GM12878 (cell line): ENCODE measurements around the gene BUB1. TPM values are rescaled to one million over a fixed set of nuclear protein-coding genes. Genes with fewer than 3 reads are reported as not detected.

Experiments
- CBX5 ChIP-seq: sonication (generic); IDR thresholded peaks from 2 replicates; pipeline ENCODE4 v1.6.1; 2016; ENCODE audit warnings: low read depth, moderate library complexity, mild to moderate bottlenecking, inconsistent platforms
- CEBPB ChIP-seq, 2 experiments: fragments of 150-350 bp in 1 of 2; IDR thresholded peaks; 2 replicates each; pipeline ENCODE4 v1.6.1; 2012 to 2014; ENCODE audit warnings: low read depth in 2 of 2, low read length in 2 of 2, borderline replicate concordance in 1 of 2, inconsistent platforms in 1 of 2
- HDGF ChIP-seq: fragments of 450-650 bp; IDR thresholded peaks from 2 replicates; pipeline ENCODE4 v1.6.1; 2016; ENCODE audit warnings: antibody characterized with exemption
- IKZF2 ChIP-seq, 2 experiments: fragments of 450-650 bp; IDR thresholded peaks; 2 replicates each; pipeline ENCODE4 v1.6.1; 2017; ENCODE audit warnings: mild to moderate bottlenecking in 2 of 2, moderate library complexity in 2 of 2
- IRF4 ChIP-seq: IDR thresholded peaks from 2 replicates; pipeline ENCODE4 v1.6.1; 2011; ENCODE audit warnings: low read depth, low read length
- LARP7 ChIP-seq: fragments of 450-650 bp; IDR thresholded peaks from 2 replicates; pipeline ENCODE4 v1.6.1; 2017; ENCODE audit warnings: mild to moderate bottlenecking
- MTA2 ChIP-seq: fragments of 450-650 bp; IDR thresholded peaks from 2 replicates; pipeline ENCODE4 v1.6.1; 2016; ENCODE audit warnings: low read depth, mild to moderate bottlenecking, moderate library complexity
- MXI1 ChIP-seq: fragments of 150-350 bp; IDR thresholded peaks from 2 replicates; pipeline ENCODE4 v1.6.1; 2011; ENCODE audit warnings: low read depth, mild to moderate bottlenecking, inconsistent platforms, low read length, improper control_type of control experiment
- MYB ChIP-seq: fragments of 150-350 bp; IDR thresholded peaks from 2 replicates; pipeline ENCODE4 v1.6.1; 2014; ENCODE audit warnings: mild to moderate bottlenecking, low read depth, low read length, borderline replicate concordance
- NBN ChIP-seq: fragments of 450-650 bp; IDR thresholded peaks from 2 replicates; pipeline ENCODE4 v1.6.1; 2016
- NR2F1 ChIP-seq: fragments of 450-650 bp; conservative IDR thresholded peaks from 2 replicates; pipeline ENCODE4 v1.6.1; 2017; ENCODE audit warnings: mild to moderate bottlenecking
- RBBP5 ChIP-seq: fragments of 200-600 bp; sonication (generic); conservative IDR thresholded peaks from 2 replicates; pipeline ENCODE4 v1.6.1; 2016
- SIN3A ChIP-seq: IDR thresholded peaks from 2 replicates; pipeline ENCODE4 v1.6.1; 2012; ENCODE audit warnings: low read depth, low read length, improper control_type of control experiment
- SIX5 ChIP-seq: IDR thresholded peaks from 2 replicates; pipeline ENCODE4 v1.6.1; 2011; ENCODE audit warnings: mild to moderate bottlenecking, low read depth, low read length, moderate library complexity; ENCODE audit not compliant: severe bottlenecking
- STAT1 ChIP-seq: fragments of 450-650 bp; conservative IDR thresholded peaks from 2 replicates; pipeline ENCODE4 v1.6.1; 2014; ENCODE audit warnings: antibody characterized with exemption, mild to moderate bottlenecking
- ZNF207 ChIP-seq: fragments of 450-650 bp; IDR thresholded peaks from 2 replicates; pipeline ENCODE4 v1.6.1; 2014; ENCODE audit warnings: antibody characterized with exemption, mild to moderate bottlenecking, borderline replicate concordance
- ZNF217 ChIP-seq: fragments of 450-650 bp; IDR thresholded peaks from 2 replicates; pipeline ENCODE4 v1.6.1; 2017; ENCODE audit warnings: antibody characterized with exemption, mild to moderate bottlenecking
- polyA plus RNA-seq, 11 experiments: library from polyadenylated mRNA; depleted of rRNA in 4 of 11; unstranded in 6 of 11; stranded (reverse) in 5 of 11; fragments of >200 nt; fragmentation: Nextera tagmentation in 4 of 11; fragmentation: Illumina TruSeq in 1 of 11; extraction: Ambion mirVana in 4 of 11; extraction: Trizol in 1 of 11; gene quantifications; 1 replicate in 1 of 11; 2 replicates in 10 of 11; pipeline versions ENCODE4 v1.2.1 to v1.2.3, GENCODE V29; 2011 to 2016; ENCODE audit warnings: inconsistent platforms in 2 of 11, missing spikeins in 2 of 11, low read depth in 1 of 11
- total RNA-seq, 4 experiments: library from RNA; depleted of rRNA in 3 of 4; stranded (reverse); fragments of >200 nt in 3 of 4; fragmentation: Illumina TruSeq in 1 of 4; extraction: Trizol in 1 of 4; gene quantifications; 2 replicates each; pipeline versions ENCODE4 v1.2.1 to v1.2.3, GENCODE V29; 2013 to 2021
- TF ChIP-seq, protein P1 (sequence below): IDR thresholded peaks from 2 replicates; pipeline ENCODE4 v1.6.1; 2011; ENCODE audit warnings: low read depth, low read length, improper control_type of control experiment, borderline replicate concordance
- TF ChIP-seq, protein P2 (sequence below): fragments of 450-650 bp; IDR thresholded peaks from 2 replicates; pipeline ENCODE4 v1.6.1; 2014; ENCODE audit warnings: mild to moderate bottlenecking
- TF ChIP-seq, protein P3 (sequence below): fragments of 450-650 bp; IDR thresholded peaks from 2 replicates; pipeline ENCODE4 v1.6.1; 2016; ENCODE audit warnings: mild to moderate bottlenecking
- TF ChIP-seq, protein P4 (sequence below): fragments of 450-650 bp; IDR thresholded peaks from 2 replicates; pipeline ENCODE4 v1.6.1; 2018; ENCODE audit warnings: borderline replicate concordance, mild to moderate bottlenecking; ENCODE audit not compliant: partially characterized antibody
- TF ChIP-seq, protein P5 (sequence below): fragments of 450-650 bp; formaldehyde crosslinking; IDR thresholded peaks from 2 replicates; pipeline ENCODE4 v1.4.0; 2020; ENCODE audit warnings: mild to moderate bottlenecking, moderate library complexity

BUB1 gene
- total and polyA plus RNA-seq, 10 of the 15 experiments (the other 5 are each of a cell fraction or from before 2014, with no cell fraction given) = 52.4 to 142 (median 88.9) TPM

DNA sequence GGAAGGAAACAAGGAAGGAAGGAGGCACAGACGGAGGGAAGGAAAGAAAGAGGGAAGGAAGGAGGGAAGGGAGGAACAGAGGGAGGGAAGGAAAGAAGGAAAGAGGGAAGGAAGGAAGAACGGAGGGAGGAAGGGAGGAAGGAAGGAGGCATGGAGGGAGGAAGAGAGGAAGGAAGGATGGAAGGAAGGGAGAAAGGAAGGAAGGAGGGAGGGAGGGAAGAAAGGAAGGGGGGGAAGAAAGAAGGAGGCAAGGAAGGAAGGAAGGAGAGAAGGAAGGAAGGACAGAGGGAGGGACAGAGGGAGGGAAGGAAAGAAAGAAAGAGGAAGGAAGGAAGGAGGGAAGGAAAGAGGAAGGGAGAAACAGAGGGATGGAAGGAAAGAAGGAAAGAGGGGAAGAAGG, 47.0 kb upstream of the BUB1 start (continued):
- TF ChIP-seq, protein P1, sequence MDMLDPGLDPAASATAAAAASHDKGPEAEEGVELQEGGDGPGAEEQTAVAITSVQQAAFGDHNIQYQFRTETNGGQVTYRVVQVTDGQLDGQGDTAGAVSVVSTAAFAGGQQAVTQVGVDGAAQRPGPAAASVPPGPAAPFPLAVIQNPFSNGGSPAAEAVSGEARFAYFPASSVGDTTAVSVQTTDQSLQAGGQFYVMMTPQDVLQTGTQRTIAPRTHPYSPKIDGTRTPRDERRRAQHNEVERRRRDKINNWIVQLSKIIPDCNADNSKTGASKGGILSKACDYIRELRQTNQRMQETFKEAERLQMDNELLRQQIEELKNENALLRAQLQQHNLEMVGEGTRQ = no peak
- TF ChIP-seq CBX5 (no peak), STAT1 (no peak), MYB (no peak), MXI1 (no peak), SIX5 (no peak), CEBPB (IDR thresholded peaks at IDR 0.05; ENCODE audit: borderline replicate concordance in 1 of 2, low read depth in 2 of 2, low read length in 2 of 2) (no peak), SIN3A (no peak), ZNF207 (no peak), NBN (peak; percentile 51; the same call in 1 of the 2 replicates), MTA2 (0 out of 2 replicates have a peak, but pooled peaks have one; percentile 25), RBBP5 (no peak), IKZF2 (IDR thresholded peaks at IDR 0.05) (0 out of 4 replicates have a peak, but pooled peaks of 1 of the 2 experiments have one; percentile 17), LARP7 (no peak), ZNF217 (no peak), HDGF (peak; percentile 73; the same call in 1 of the 2 replicates), IRF4 (no peak), NR2F1 (no peak)
- TF ChIP-seq, protein P2, sequence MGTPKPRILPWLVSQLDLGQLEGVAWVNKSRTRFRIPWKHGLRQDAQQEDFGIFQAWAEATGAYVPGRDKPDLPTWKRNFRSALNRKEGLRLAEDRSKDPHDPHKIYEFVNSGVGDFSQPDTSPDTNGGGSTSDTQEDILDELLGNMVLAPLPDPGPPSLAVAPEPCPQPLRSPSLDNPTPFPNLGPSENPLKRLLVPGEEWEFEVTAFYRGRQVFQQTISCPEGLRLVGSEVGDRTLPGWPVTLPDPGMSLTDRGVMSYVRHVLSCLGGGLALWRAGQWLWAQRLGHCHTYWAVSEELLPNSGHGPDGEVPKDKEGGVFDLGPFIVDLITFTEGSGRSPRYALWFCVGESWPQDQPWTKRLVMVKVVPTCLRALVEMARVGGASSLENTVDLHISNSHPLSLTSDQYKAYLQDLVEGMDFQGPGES = no peak
- TF ChIP-seq, protein P3, sequence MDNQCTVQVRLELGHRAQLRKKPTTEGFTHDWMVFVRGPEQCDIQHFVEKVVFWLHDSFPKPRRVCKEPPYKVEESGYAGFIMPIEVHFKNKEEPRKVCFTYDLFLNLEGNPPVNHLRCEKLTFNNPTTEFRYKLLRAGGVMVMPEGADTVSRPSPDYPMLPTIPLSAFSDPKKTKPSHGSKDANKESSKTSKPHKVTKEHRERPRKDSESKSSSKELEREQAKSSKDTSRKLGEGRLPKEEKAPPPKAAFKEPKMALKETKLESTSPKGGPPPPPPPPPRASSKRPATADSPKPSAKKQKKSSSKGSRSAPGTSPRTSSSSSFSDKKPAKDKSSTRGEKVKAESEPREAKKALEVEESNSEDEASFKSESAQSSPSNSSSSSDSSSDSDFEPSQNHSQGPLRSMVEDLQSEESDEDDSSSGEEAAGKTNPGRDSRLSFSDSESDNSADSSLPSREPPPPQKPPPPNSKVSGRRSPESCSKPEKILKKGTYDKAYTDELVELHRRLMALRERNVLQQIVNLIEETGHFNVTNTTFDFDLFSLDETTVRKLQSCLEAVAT = no peak
- TF ChIP-seq, protein P4, sequence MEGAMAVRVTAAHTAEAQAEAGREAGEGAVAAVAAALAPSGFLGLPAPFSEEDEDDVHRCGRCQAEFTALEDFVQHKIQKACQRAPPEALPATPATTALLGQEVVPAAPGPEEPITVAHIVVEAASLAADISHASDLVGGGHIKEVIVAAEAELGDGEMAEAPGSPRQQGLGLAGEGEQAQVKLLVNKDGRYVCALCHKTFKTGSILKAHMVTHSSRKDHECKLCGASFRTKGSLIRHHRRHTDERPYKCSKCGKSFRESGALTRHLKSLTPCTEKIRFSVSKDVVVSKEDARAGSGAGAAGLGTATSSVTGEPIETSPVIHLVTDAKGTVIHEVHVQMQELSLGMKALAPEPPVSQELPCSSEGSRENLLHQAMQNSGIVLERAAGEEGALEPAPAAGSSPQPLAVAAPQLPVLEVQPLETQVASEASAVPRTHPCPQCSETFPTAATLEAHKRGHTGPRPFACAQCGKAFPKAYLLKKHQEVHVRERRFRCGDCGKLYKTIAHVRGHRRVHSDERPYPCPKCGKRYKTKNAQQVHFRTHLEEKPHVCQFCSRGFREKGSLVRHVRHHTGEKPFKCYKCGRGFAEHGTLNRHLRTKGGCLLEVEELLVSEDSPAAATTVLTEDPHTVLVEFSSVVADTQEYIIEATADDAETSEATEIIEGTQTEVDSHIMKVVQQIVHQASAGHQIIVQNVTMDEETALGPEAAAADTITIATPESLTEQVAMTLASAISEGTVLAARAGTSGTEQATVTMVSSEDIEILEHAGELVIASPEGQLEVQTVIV = no peak
- TF ChIP-seq, protein P5, sequence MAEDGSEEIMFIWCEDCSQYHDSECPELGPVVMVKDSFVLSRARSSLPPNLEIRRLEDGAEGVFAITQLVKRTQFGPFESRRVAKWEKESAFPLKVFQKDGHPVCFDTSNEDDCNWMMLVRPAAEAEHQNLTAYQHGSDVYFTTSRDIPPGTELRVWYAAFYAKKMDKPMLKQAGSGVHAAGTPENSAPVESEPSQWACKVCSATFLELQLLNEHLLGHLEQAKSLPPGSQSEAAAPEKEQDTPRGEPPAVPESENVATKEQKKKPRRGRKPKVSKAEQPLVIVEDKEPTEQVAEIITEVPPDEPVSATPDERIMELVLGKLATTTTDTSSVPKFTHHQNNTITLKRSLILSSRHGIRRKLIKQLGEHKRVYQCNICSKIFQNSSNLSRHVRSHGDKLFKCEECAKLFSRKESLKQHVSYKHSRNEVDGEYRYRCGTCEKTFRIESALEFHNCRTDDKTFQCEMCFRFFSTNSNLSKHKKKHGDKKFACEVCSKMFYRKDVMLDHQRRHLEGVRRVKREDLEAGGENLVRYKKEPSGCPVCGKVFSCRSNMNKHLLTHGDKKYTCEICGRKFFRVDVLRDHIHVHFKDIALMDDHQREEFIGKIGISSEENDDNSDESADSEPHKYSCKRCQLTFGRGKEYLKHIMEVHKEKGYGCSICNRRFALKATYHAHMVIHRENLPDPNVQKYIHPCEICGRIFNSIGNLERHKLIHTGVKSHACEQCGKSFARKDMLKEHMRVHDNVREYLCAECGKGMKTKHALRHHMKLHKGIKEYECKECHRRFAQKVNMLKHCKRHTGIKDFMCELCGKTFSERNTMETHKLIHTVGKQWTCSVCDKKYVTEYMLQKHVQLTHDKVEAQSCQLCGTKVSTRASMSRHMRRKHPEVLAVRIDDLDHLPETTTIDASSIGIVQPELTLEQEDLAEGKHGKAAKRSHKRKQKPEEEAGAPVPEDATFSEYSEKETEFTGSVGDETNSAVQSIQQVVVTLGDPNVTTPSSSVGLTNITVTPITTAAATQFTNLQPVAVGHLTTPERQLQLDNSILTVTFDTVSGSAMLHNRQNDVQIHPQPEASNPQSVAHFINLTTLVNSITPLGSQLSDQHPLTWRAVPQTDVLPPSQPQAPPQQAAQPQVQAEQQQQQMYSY (CRISPR knock-in tag) = no peak
